Endothelial cell of umbilical vein (primary cell): Measurements from ENCODE around the gene TMEM150C.

ENCODE experiments used
- FOS ChIP-seq: IDR thresholded peaks from 2 replicates; pipeline ENCODE4 v1.6.1; 2011; ENCODE audit warnings: mild to moderate bottlenecking, low read length, moderate library complexity, borderline replicate concordance; ENCODE audit not compliant: insufficient read depth
- JUN ChIP-seq: IDR thresholded peaks from 2 replicates; pipeline ENCODE4 v1.6.1; 2011; ENCODE audit warnings: borderline replicate concordance, low read depth; ENCODE audit not compliant: insufficient read length, insufficient read depth
- MAX ChIP-seq: IDR thresholded peaks from 2 replicates; pipeline ENCODE4 v1.6.1; 2011; ENCODE audit not compliant: insufficient read depth, insufficient read length
- POLR2AphosphoS5 ChIP-seq: IDR thresholded peaks from 2 replicates; pipeline ENCODE4 v1.6.1; 2012; ENCODE audit warnings: low read depth, mild to moderate bottlenecking, control low read depth, low read length, moderate library complexity; ENCODE audit not compliant: insufficient read depth
- TF ChIP-seq, protein P1 (sequence below), 2 donors: IDR thresholded peaks; 1 replicate in 1 of 2; 2 replicates in 1 of 2; pipeline ENCODE4 v1.5.1; 2011; ENCODE audit warnings: low read length in 2 of 2, mild to moderate bottlenecking in 2 of 2, moderate library complexity in 2 of 2, control low read depth in 1 of 2, inconsistent platforms in 1 of 2, low read depth in 1 of 2; ENCODE audit not compliant: insufficient read depth in 1 of 2; ENCODE audit errors: extremely low read depth in 1 of 2

GRCh38 chr4:82522472-82522871, 39.3 kb downstream of the TMEM150C start:
- no peak for TF ChIP-seq MAX
- TF ChIP-seq, protein P1, sequence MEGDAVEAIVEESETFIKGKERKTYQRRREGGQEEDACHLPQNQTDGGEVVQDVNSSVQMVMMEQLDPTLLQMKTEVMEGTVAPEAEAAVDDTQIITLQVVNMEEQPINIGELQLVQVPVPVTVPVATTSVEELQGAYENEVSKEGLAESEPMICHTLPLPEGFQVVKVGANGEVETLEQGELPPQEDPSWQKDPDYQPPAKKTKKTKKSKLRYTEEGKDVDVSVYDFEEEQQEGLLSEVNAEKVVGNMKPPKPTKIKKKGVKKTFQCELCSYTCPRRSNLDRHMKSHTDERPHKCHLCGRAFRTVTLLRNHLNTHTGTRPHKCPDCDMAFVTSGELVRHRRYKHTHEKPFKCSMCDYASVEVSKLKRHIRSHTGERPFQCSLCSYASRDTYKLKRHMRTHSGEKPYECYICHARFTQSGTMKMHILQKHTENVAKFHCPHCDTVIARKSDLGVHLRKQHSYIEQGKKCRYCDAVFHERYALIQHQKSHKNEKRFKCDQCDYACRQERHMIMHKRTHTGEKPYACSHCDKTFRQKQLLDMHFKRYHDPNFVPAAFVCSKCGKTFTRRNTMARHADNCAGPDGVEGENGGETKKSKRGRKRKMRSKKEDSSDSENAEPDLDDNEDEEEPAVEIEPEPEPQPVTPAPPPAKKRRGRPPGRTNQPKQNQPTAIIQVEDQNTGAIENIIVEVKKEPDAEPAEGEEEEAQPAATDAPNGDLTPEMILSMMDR (IDR thresholded peaks at IDR 0.05; ENCODE audit: extremely low read depth in 1 of 2, insufficient read depth in 1 of 2, low read depth in 1 of 2, low read length in 2 of 2), result no peak
- TF ChIP-seq POLR2AphosphoS5, result no peak
- no peak for TF ChIP-seq JUN
- TF ChIP-seq FOS, result no peak
